HuH-7 (cell line): ENCODE measurements around the gene COPS3.
A peak's percentile ranks its signal among the peaks of the same experiment; 100 is the strongest.

ENCODE experiments used
- DNase-seq: peaks from one replicate; pipeline ENCODE4 v3.0.0; 2011; ENCODE audit warnings: low spot score

COPS3 gene

DNA sequence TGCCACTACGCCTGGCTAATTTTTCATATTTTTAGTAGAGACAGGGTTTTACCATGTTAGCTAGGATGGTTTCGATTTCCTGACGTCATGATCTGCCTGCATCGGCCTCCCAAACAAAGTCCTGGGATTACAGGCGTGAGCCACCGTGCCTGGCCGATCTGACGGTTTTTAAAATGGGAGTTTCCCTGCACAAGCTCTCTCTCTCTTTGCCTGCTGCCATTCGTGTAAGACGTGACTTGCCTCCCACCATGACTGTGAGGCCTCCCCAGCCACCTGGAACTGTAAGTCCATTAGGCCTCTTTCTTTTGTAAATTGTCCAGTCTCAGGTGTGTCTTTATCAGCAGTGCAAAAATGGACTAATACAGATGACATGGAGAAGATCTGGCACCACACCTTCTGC is 39.4 kb downstream of the COPS3 start:
- DNase-seq, result no peak

- no peak for DNase-seq
Observed at GRCh38 chr17:17239832-17240231, 41.2 kb downstream of the COPS3 start.

- DNase-seq, result peak; percentile 83
Observed at GRCh38 chr17:17237026-17237799, 43.8 kb downstream of the COPS3 start, which contains the start of gene FLCN. Gene FLCN, minus strand, starts transcription at chr17:17237168. Its CDS starts 9,031 bp downstream, at chr17:17228137.

GRCh38 chr17:17236295-17237025 is 44.6 kb downstream of the COPS3 start:
- peak; percentile 34 for DNase-seq

DNA sequence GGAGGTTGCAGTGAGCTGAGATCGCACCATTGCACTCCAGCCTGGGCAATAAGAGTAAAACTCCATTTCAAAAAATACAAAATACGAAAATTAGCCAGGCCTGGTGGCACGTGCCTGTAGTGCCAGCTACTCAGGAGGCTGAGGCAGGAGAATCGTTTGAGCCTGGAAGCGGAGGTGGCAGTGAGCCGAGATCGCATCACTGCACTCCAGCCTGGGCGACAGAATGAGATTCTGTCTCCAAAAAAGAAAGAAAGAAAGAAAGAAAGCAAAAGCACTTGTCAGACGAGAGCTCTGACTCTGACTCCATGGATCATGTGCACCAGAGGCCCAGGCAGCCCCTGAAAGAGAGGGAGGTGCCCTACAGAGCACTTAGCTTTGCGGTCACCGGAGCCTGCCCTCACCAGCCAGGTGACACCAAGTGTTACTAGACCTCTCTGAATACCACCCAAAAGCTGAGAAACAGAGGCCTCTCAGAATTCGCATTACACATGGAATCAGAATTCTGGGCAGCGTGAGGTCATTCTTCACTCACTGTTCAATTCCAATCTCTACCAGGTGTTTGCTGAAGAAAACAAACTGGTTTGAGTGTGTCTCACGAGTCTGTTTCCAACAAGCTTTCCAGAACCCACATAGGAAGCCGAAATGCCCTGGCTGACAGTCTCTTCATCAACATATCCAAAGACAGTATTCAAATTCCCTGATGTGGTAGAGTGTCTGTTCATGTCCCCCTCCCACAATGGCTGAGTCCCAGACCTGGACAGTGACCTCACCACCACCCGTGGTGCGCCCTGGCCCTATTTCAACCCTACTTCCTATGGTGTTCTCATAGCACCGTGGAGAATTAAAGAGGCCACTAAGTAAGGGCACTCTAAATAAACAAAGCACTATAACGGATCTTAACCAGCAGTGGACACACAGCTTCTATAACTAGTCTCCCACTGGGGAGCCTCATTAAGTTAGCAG is 45.6 kb downstream of the COPS3 start:
- no peak for DNase-seq

- DNase-seq, result no peak
Observed at GRCh38 chr17:17232303-17232621, 48.8 kb downstream of the COPS3 start.

GRCh38 chr17:17231621-17232302 is 49.3 kb downstream of the COPS3 start:
- no peak for DNase-seq

DNA sequence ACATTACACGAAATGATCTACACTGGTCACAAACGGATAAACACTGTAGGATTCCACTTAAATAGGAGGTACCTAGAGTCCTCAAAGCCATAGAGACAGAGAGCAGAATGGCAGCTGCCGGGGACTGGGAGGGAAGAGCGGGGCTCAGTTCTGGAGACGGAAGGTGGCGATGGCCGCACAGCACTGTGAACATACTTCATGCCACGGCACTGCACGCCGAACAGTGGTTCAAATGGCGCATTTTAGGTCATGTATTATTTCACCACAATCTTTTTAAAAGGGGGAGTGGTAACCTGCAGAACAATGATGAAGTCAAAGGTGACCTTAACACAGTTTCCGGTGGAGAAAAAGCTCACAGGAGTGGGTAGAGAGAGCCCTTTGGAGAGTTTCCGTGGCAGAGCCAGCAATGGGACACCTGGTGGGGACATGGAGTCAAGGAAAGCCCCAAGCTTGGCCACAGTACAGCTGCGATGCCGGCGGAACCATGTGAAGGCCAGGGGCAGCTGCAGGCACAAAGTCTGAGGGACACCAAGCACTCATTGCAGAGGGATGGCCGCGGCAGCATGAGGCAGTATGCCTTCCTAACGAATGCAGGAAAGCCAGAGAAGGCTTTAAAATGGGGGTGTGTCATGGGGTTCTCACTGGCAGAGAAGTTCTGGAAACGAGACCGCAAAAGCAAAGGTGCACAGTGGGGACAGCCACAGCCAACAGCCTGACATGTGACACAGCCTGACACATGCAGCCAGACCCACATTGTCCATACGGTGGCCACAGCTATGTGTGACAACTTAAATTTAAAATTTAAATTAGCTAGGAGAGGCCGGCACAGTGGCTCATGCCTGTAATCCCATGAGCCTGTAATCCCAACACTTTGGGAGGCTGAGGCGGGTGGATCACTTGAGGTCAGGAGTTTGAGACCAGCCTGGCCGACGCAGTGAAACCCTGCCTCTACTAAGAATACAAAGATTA is 51.3 kb downstream of the COPS3 start:
- no peak for DNase-seq

- no peak for DNase-seq
Observed at GRCh38 chr17:17228521-17229279, 52.3 kb downstream of the COPS3 start.

DNA sequence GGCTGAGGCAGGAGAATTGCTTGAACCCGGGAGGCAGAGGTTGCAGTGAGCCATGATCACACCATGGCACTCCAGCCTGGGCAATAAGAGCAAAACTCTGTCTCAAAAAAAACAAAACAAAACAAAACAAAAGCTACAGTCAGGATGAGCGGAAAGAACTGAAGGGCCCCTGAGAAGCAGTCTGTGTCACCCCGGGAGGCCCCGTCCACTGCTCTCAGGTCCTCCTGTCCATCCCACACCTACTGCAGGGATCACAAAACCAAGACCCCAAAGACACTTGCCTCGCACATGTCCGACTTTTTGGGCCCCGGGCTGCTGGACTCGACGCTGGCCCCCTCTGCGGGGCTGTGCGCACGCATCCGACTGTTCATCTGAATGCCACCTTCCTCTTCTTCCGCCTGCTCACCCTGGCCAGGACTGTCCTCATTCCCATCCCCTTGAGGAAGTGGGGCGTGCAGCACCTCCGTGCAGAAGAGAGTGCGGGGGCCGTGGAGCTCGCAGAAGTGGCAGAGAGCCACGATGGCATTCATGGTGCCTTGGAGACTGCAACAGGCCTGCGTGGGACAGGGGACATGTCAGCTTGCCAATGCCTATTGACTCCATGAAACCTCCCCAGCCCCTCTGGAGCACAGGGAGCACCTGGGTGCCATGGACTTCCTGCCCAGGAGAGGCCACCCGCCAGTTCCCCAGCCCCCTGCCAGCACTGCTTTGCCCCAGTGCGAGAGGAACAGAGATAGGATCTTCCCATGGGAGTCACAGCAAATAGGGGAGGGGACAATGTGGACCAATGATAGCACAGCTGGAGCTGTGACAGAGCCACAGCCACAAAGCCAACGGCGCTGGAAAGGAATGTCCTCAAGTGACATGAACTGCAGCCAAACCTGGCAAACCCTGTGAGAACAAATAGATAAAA is 53.2 kb downstream of the COPS3 start:
- DNase-seq, result no peak

DNA sequence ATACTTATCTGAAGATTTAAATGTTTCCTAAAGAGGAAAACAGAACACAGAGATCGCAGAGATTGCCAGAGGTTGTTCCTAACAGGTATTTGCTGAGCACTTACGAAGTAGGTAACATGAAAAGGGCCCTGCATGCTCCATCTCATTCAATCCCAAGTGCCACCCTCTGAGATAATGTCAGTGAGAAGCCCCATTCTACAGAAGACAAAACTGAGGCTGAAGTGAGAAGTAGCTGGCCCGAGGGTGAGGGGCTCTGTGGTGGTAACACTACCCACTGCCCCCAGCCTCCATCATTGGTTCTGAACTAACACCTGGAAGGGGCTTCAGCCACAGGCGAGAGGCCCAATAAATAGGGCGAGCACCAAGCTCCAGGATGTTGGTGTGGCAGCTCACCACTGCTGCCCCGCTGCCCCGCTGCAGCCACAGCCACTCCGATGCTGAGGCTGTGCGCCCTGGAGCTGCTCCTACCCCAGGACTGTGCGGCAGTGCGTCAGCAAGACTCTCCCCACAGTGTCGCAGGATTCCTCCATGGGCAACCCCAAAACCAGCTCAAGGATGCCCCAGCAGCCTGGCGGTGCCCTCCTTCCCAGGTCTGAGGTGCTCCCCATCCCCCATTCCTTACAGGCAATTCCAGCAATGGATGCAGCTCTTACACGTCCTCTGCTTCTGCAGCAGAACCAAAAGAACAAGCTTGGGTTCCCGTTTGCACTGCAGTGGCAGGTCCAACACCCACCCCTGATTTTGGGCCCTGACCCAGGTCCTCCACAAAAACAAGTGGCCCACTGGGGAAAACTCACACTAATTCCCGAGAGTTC is 54.4 kb downstream of the COPS3 start:
- no peak for DNase-seq

DNA sequence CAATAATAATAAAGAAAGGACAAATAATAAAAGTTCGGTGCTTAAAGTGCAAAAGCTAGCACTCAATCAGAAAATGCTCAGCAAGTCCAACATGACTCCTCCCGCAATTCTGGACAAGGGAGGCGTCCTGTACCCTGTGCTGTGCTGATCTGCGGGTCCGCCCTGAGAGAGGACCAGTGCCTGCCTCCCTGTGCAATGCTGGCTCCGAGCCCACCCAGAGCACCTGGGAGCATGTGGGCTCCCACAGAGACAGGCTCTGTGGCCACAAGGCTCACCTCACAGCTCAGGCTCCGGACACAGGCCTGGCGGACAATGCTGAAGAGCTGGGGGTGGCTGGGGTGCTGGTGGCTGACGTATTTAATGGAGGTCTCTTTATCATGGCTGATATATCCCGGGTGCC is 55.1 kb downstream of the COPS3 start:
- no peak for DNase-seq

GRCh38 chr17:17224137-17224536 is 56.9 kb downstream of the COPS3 start:
- no peak for DNase-seq

DNA sequence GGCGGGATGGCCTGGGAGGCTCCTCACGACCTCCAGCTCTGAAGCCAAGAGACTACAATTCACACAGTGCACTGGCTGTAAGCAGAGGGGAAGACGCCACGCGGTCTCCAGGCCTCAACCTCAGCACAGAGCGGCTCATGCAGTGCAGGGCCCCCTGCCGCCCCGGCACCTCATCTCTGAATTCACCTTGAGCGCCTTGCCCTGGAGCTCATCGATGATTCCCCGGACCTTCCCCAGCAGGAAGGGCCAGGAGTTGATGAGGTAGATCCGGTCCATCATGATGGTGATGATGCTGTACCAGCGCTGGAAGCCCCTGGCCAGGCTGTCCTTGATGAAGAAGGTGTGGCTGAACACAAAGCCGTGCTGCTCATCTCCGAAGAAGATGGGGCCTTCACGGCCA is 57.3 kb downstream of the COPS3 start:
- DNase-seq, result no peak

- DNase-seq, result no peak
Observed at GRCh38 chr17:17221329-17221728, 59.7 kb downstream of the COPS3 start.

- no peak for DNase-seq
Observed at GRCh38 chr17:17220529-17220928, 60.5 kb downstream of the COPS3 start.

- no peak for DNase-seq
Observed at GRCh38 chr17:17217995-17218394, 63.1 kb downstream of the COPS3 start.

DNA sequence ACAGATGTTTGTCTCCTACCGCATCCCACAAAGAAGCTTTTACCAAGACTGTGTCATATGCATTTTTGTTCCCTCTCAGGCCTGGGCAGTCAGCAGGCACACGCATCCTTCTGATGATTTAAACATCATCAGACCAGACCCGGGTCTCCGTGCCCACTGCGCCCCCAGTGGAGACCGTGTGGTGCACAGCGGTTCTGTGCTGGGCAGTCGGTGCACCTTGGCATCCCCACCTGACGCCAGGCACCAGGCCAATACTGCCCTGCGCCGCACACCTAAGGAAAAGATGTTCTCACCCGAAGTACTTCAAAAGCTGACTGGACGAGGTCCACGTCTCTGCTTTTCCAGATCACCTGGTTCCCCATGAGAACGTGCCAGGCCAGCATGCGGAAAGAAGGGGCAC is 64.3 kb downstream of the COPS3 start:
- DNase-seq, result no peak
